ENCODE data around the gene MLLT6.

The MLLT6 gene

GRCh38 chr17:38706505-38707216 is 1.6 kb downstream of the MLLT6 start:
- DNase-seq (ENCODE audit: low read depth in 2 of 2): no peak

GRCh38 chr17:38707678-38708351 is 2.7 kb downstream of the MLLT6 start:
- no peak for DNase-seq (ENCODE audit: low read depth in 2 of 2)

- no peak for DNase-seq (ENCODE audit: low read depth in 2 of 2)
Observed at GRCh38 chr17:38709104-38709820, 4.2 kb downstream of the MLLT6 start.

- no peak for DNase-seq (ENCODE audit: low read depth in 2 of 2)
Observed at GRCh38 chr17:38709864-38710603, 5.0 kb downstream of the MLLT6 start.

- no peak for DNase-seq (ENCODE audit: low read depth in 2 of 2)
Observed at GRCh38 chr17:38710604-38710962, 5.5 kb downstream of the MLLT6 start.

- DNase-seq (ENCODE audit: low read depth in 2 of 2): no peak
Observed at GRCh38 chr17:38710985-38711384, 5.9 kb downstream of the MLLT6 start.

GRCh38 chr17:38711792-38712571 is 6.9 kb downstream of the MLLT6 start:
- DNase-seq (ENCODE audit: low read depth in 2 of 2): no peak

GRCh38 chr17:38712593-38712992 is 7.5 kb downstream of the MLLT6 start:
- no peak for DNase-seq (ENCODE audit: low read depth in 2 of 2)

GRCh38 chr17:38713456-38714075 is 8.5 kb downstream of the MLLT6 start:
- no peak for DNase-seq (ENCODE audit: low read depth in 2 of 2)

GRCh38 chr17:38715216-38715943 is 10.3 kb downstream of the MLLT6 start:
- DNase-seq (ENCODE audit: low read depth in 2 of 2): no peak

GRCh38 chr17:38716368-38717005 is 11.4 kb downstream of the MLLT6 start:
- DNase-seq (ENCODE audit: low read depth in 2 of 2): no peak

GRCh38 chr17:38717139-38717745 is 12.2 kb downstream of the MLLT6 start:
- DNase-seq (ENCODE audit: low read depth in 2 of 2): no peak

GRCh38 chr17:38719289-38719942 is 14.3 kb downstream of the MLLT6 start:
- DNase-seq (ENCODE audit: low read depth in 2 of 2): no peak

GRCh38 chr17:38719943-38720641 is 15.0 kb downstream of the MLLT6 start:
- no peak for DNase-seq (ENCODE audit: low read depth in 2 of 2)

- DNase-seq (ENCODE audit: low read depth in 2 of 2): no peak
Observed at GRCh38 chr17:38720941-38721340, 15.9 kb downstream of the MLLT6 start.

- no peak for DNase-seq (ENCODE audit: low read depth in 2 of 2)
Observed at GRCh38 chr17:38721802-38722201, 16.7 kb downstream of the MLLT6 start.

GRCh38 chr17:38724337-38724988 is 19.4 kb downstream of the MLLT6 start:
- no peak for DNase-seq (ENCODE audit: low read depth in 2 of 2)

GRCh38 chr17:38725066-38725465 is 20.0 kb downstream of the MLLT6 start:
- no peak for DNase-seq (ENCODE audit: low read depth in 2 of 2)
